Measurements from ENCODE around the gene STRIP1. TPM values are rescaled to one million over a fixed set of nuclear protein-coding genes. Genes with fewer than 3 reads are reported as not detected.

Gene STRIP1
- total RNA-seq, 1 donor from 2014 or later, result 37.1 TPM

- H3K4me3 ChIP-seq (ENCODE audit: low read length in 3 of 3), result no peak overlapping the region
- H3K9me3 ChIP-seq (ENCODE audit: control insufficient read depth in 3 of 3, low read length in 3 of 3), result no peaks in the 10 kb centered on the region
- H3K9ac ChIP-seq (ENCODE audit: low read depth in 1 of 3, low read length in 3 of 3), result peak overlapping the region in 1 of 3 donors; percentile 5
- peaks cover 4 to 8% (median 8%) of the 10 kb centered on the region in 3 donors for H3K4me1 ChIP-seq (ENCODE audit: control insufficient read depth in 3 of 3, insufficient read depth in 3 of 3, low read length in 3 of 3)
- H3K36me3 ChIP-seq (ENCODE audit: control insufficient read depth in 3 of 3, insufficient read depth in 3 of 3, low read length in 3 of 3), result peaks cover 58 to 64% (median 64%) of the 10 kb centered on the region in 3 donors
- no peak overlapping the region for H3K27ac ChIP-seq (ENCODE audit: low read depth, low read length)
- no peaks in the 10 kb centered on the region for H3K27me3 ChIP-seq (ENCODE audit: control insufficient read depth in 3 of 3, insufficient read depth in 3 of 3, low read length in 3 of 3)
Observed at GRCh38 chr1:110056776-110057175, 22.4 kb downstream of the STRIP1 start.

- Histone ChIP-seq H3K9ac (ENCODE audit: low read depth in 1 of 3, low read length in 3 of 3) (no peak overlapping the region), H3K9me3 (ENCODE audit: control insufficient read depth in 3 of 3, low read length in 3 of 3) (no peaks in the 10 kb centered on the region), H3K36me3 (ENCODE audit: control insufficient read depth in 3 of 3, insufficient read depth in 3 of 3, low read length in 3 of 3) (peaks cover 46 to 55% (median 54%) of the 10 kb centered on the region in 3 donors), H3K4me3 (ENCODE audit: low read length in 3 of 3) (no peak overlapping the region), H3K27ac (ENCODE audit: low read depth, low read length) (no peak overlapping the region), H3K4me1 (ENCODE audit: control insufficient read depth in 3 of 3, insufficient read depth in 3 of 3, low read length in 3 of 3) (peaks cover 4 to 12% (median 8%) of the 10 kb centered on the region in 3 donors), H3K27me3 (ENCODE audit: control insufficient read depth in 3 of 3, insufficient read depth in 3 of 3, low read length in 3 of 3) (no peaks in the 10 kb centered on the region)
Observed at GRCh38 chr1:110057963-110058518, 23.6 kb downstream of the STRIP1 start.

- peaks cover 4 to 12% (median 6%) of the 10 kb centered on the region in 3 donors for H3K4me1 ChIP-seq (ENCODE audit: control insufficient read depth in 3 of 3, insufficient read depth in 3 of 3, low read length in 3 of 3)
- H3K9me3 ChIP-seq (ENCODE audit: control insufficient read depth in 3 of 3, low read length in 3 of 3), result no peaks in the 10 kb centered on the region
- no peak overlapping the region for H3K9ac ChIP-seq (ENCODE audit: low read depth in 1 of 3, low read length in 3 of 3)
- H3K27ac ChIP-seq (ENCODE audit: low read depth, low read length), result no peak overlapping the region
- H3K27me3 ChIP-seq (ENCODE audit: control insufficient read depth in 3 of 3, insufficient read depth in 3 of 3, low read length in 3 of 3), result no peaks in the 10 kb centered on the region
- peaks cover 41 to 50% (median 49%) of the 10 kb centered on the region in 3 donors for H3K36me3 ChIP-seq (ENCODE audit: control insufficient read depth in 3 of 3, insufficient read depth in 3 of 3, low read length in 3 of 3)
- no peak overlapping the region for H3K4me3 ChIP-seq (ENCODE audit: low read length in 3 of 3)
Observed at GRCh38 chr1:110058591-110058990, 24.2 kb downstream of the STRIP1 start.

- Histone ChIP-seq H3K9ac (ENCODE audit: low read depth in 1 of 3, low read length in 3 of 3) (no peak overlapping the region), H3K4me3 (ENCODE audit: low read length in 3 of 3) (no peak overlapping the region), H3K36me3 (ENCODE audit: control insufficient read depth in 3 of 3, insufficient read depth in 3 of 3, low read length in 3 of 3) (peaks cover 34 to 42% (median 42%) of the 10 kb centered on the region in 3 donors), H3K27me3 (ENCODE audit: control insufficient read depth in 3 of 3, insufficient read depth in 3 of 3, low read length in 3 of 3) (no peaks in the 10 kb centered on the region), H3K4me1 (ENCODE audit: control insufficient read depth in 3 of 3, insufficient read depth in 3 of 3, low read length in 3 of 3) (peaks cover 0 to 8% (median 4%) of the 10 kb centered on the region in 3 donors), H3K27ac (ENCODE audit: low read depth, low read length) (no peak overlapping the region), H3K9me3 (ENCODE audit: control insufficient read depth in 3 of 3, low read length in 3 of 3) (no peaks in the 10 kb centered on the region)
Observed at GRCh38 chr1:110059133-110059863, 24.9 kb downstream of the STRIP1 start.

GRCh38 chr1:110060034-110060661 is 25.7 kb downstream of the STRIP1 start:
- H3K4me1 ChIP-seq (ENCODE audit: control insufficient read depth in 3 of 3, insufficient read depth in 3 of 3, low read length in 3 of 3), result peaks cover 0 to 7% (median 4%) of the 10 kb centered on the region in 3 donors

GRCh38 chr1:110060662-110061060 is 26.2 kb downstream of the STRIP1 start:
- Histone ChIP-seq H3K36me3 (ENCODE audit: control insufficient read depth in 3 of 3, insufficient read depth in 3 of 3, low read length in 3 of 3) (peaks cover 23 to 30% (median 28%) of the 10 kb centered on the region in 3 donors), H3K4me3 (ENCODE audit: low read length in 3 of 3) (no peak overlapping the region), H3K9ac (ENCODE audit: low read depth in 1 of 3, low read length in 3 of 3) (no peak overlapping the region), H3K27me3 (ENCODE audit: control insufficient read depth in 3 of 3, insufficient read depth in 3 of 3, low read length in 3 of 3) (peaks cover 1 to 3% (median 3%) of the 10 kb centered on the region in 3 donors), H3K9me3 (ENCODE audit: control insufficient read depth in 3 of 3, low read length in 3 of 3) (no peaks in the 10 kb centered on the region), H3K27ac (ENCODE audit: low read depth, low read length) (no peak overlapping the region), H3K4me1 (ENCODE audit: control insufficient read depth in 3 of 3, insufficient read depth in 3 of 3, low read length in 3 of 3) (peaks cover 0 to 7% (median 4%) of the 10 kb centered on the region in 3 donors)

More at GRCh38 chr1:110060034-110060661, 25.7 kb downstream of the STRIP1 start:
- Histone ChIP-seq H3K27me3 (ENCODE audit: control insufficient read depth in 3 of 3, insufficient read depth in 3 of 3, low read length in 3 of 3) (no peaks in the 10 kb centered on the region), H3K4me3 (ENCODE audit: low read length in 3 of 3) (no peak overlapping the region), H3K9me3 (ENCODE audit: control insufficient read depth in 3 of 3, low read length in 3 of 3) (no peaks in the 10 kb centered on the region), H3K36me3 (ENCODE audit: control insufficient read depth in 3 of 3, insufficient read depth in 3 of 3, low read length in 3 of 3) (peaks cover 26 to 35% (median 33%) of the 10 kb centered on the region in 3 donors), H3K9ac (ENCODE audit: low read depth in 1 of 3, low read length in 3 of 3) (no peak overlapping the region), H3K27ac (ENCODE audit: low read depth, low read length) (no peak overlapping the region)

GRCh38 chr1:110061341-110061740 is 26.9 kb downstream of the STRIP1 start:
- peaks cover 21 to 24% (median 21%) of the 10 kb centered on the region in 3 donors for H3K36me3 ChIP-seq (ENCODE audit: control insufficient read depth in 3 of 3, insufficient read depth in 3 of 3, low read length in 3 of 3)
- H3K4me3 ChIP-seq (ENCODE audit: low read length in 3 of 3), result no peak overlapping the region
- peaks cover 0 to 7% (median 4%) of the 10 kb centered on the region in 3 donors for H3K4me1 ChIP-seq (ENCODE audit: control insufficient read depth in 3 of 3, insufficient read depth in 3 of 3, low read length in 3 of 3)
- no peaks in the 10 kb centered on the region for H3K9me3 ChIP-seq (ENCODE audit: control insufficient read depth in 3 of 3, low read length in 3 of 3)
- H3K27ac ChIP-seq (ENCODE audit: low read depth, low read length), result no peak overlapping the region
- H3K27me3 ChIP-seq (ENCODE audit: control insufficient read depth in 3 of 3, insufficient read depth in 3 of 3, low read length in 3 of 3), result peaks cover 6 to 9% (median 7%) of the 10 kb centered on the region in 3 donors
- no peak overlapping the region for H3K9ac ChIP-seq (ENCODE audit: low read depth in 1 of 3, low read length in 3 of 3)

GRCh38 chr1:110062612-110063011 is 28.2 kb downstream of the STRIP1 start:
- H3K27me3 ChIP-seq (ENCODE audit: control insufficient read depth in 3 of 3, insufficient read depth in 3 of 3, low read length in 3 of 3), result peaks cover 17 to 20% (median 19%) of the 10 kb centered on the region in 3 donors
- H3K9ac ChIP-seq (ENCODE audit: low read depth in 1 of 3, low read length in 3 of 3), result no peak overlapping the region
- H3K4me1 ChIP-seq (ENCODE audit: control insufficient read depth in 3 of 3, insufficient read depth in 3 of 3, low read length in 3 of 3), result peaks cover 0 to 4% (median 0%) of the 10 kb centered on the region in 3 donors
- no peak overlapping the region for H3K27ac ChIP-seq (ENCODE audit: low read depth, low read length)
- peaks cover 10 to 11% (median 10%) of the 10 kb centered on the region in 3 donors for H3K36me3 ChIP-seq (ENCODE audit: control insufficient read depth in 3 of 3, insufficient read depth in 3 of 3, low read length in 3 of 3)
- H3K9me3 ChIP-seq (ENCODE audit: control insufficient read depth in 3 of 3, low read length in 3 of 3), result no peaks in the 10 kb centered on the region
- H3K4me3 ChIP-seq (ENCODE audit: low read length in 3 of 3), result no peak overlapping the region

GRCh38 chr1:110063781-110064180 is 29.4 kb downstream of the STRIP1 start:
- Histone ChIP-seq H3K9ac (ENCODE audit: low read depth in 1 of 3, low read length in 3 of 3) (no peak overlapping the region), H3K4me1 (ENCODE audit: control insufficient read depth in 3 of 3, insufficient read depth in 3 of 3, low read length in 3 of 3) (peaks cover 6 to 11% (median 11%) of the 10 kb centered on the region in 3 donors), H3K36me3 (ENCODE audit: control insufficient read depth in 3 of 3, insufficient read depth in 3 of 3, low read length in 3 of 3) (peaks cover 3 to 7% (median 5%) of the 10 kb centered on the region in 3 donors), H3K9me3 (ENCODE audit: control insufficient read depth in 3 of 3, low read length in 3 of 3) (no peaks in the 10 kb centered on the region), H3K27me3 (ENCODE audit: control insufficient read depth in 3 of 3, insufficient read depth in 3 of 3, low read length in 3 of 3) (peaks cover 29 to 32% (median 31%) of the 10 kb centered on the region in 3 donors), H3K27ac (ENCODE audit: low read depth, low read length) (no peak overlapping the region), H3K4me3 (ENCODE audit: low read length in 3 of 3) (no peak overlapping the region)

Measured in skeletal muscle tissue (tissue), 4 donors.